ENCODE measurements around the gene LRRTM2.

DNA sequence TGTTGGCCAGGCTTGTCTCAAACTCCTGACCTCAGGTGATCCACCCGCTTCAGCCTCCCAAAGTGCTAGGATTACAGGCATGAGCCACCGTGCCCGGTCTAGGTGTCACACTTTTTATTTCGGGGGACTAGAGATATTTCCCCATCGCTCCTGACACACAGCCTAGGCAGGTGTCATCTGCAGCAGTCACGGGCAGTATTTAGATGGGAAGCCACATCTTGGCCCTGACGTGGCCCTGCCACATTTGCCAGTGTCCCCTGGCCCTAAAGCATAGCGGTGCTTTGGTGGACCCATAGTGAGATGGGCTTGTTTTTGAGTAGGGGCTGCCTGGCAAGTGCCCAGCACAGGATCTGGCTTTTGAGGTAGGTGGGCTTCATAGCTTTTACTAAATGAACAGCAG is 45.0 kb upstream of the LRRTM2 start:
- TF ChIP-seq, protein P1, sequence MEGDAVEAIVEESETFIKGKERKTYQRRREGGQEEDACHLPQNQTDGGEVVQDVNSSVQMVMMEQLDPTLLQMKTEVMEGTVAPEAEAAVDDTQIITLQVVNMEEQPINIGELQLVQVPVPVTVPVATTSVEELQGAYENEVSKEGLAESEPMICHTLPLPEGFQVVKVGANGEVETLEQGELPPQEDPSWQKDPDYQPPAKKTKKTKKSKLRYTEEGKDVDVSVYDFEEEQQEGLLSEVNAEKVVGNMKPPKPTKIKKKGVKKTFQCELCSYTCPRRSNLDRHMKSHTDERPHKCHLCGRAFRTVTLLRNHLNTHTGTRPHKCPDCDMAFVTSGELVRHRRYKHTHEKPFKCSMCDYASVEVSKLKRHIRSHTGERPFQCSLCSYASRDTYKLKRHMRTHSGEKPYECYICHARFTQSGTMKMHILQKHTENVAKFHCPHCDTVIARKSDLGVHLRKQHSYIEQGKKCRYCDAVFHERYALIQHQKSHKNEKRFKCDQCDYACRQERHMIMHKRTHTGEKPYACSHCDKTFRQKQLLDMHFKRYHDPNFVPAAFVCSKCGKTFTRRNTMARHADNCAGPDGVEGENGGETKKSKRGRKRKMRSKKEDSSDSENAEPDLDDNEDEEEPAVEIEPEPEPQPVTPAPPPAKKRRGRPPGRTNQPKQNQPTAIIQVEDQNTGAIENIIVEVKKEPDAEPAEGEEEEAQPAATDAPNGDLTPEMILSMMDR (conservative IDR thresholded peaks at IDR 0.05; ENCODE audit: low read length) = no peak
- TF ChIP-seq EZH2phosphoT487 (IDR thresholded peaks at IDR 0.05; ENCODE audit: borderline replicate concordance, low read depth, low read length) = no peak

Measured in OCI-LY7 (cell line).